Measurements from ENCODE around the gene RIPOR3. TPM values are rescaled to one million over a fixed set of nuclear protein-coding genes. Genes with fewer than 3 reads are reported as not detected.
A peak's percentile ranks its signal among the peaks of the same experiment; 100 is the strongest.
"Not testable (repeated sequence)": the region's sequence is repeated elsewhere in the genome, so short reads cannot be mapped to it uniquely, and the experiment has no call there.

The RIPOR3 gene
- total RNA-seq, 1 donor from 2014 or later, result 8.0 TPM

GRCh38 chr20:50559856-50560638, 131.3 kb downstream of the RIPOR3 start:
- intact Hi-C loops (cut with micrococcal nuclease), result no loop called here
- ATAC-seq (no peak), DNase-seq (no peak)

GRCh38 chr20:50559149-50559548, 132.2 kb downstream of the RIPOR3 start:
- intact Hi-C loops (cut with micrococcal nuclease), result no loop called here
- ATAC-seq, result no peak

GRCh38 chr20:50558483-50558925, 132.8 kb downstream of the RIPOR3 start:
- ATAC-seq, result no peak
- intact Hi-C loops (cut with micrococcal nuclease), result no loop called here

More at GRCh38 chr20:50559149-50559548, 132.2 kb downstream of the RIPOR3 start:
- no peak for DNase-seq

GRCh38 chr20:50557549-50558134, 133.7 kb downstream of the RIPOR3 start:
- DNase-seq (no peak), ATAC-seq (no peak)
- intact Hi-C loops (cut with micrococcal nuclease), result no loop called here

More at GRCh38 chr20:50558483-50558925, 132.8 kb downstream of the RIPOR3 start:
- no peak for DNase-seq

GRCh38 chr20:50555662-50556061, 135.7 kb downstream of the RIPOR3 start:
- DNase-seq (no peak), ATAC-seq (peak; percentile 36)
- intact Hi-C loops (cut with micrococcal nuclease), result no loop called here

GRCh38 chr20:50554694-50555579, 136.4 kb downstream of the RIPOR3 start:
- no peak for DNase-seq
- intact Hi-C loops (cut with micrococcal nuclease), result no loop called here
- no peak for ATAC-seq

- ATAC-seq (no peak), DNase-seq (no peak)
- intact Hi-C loops (cut with micrococcal nuclease), result no loop called here
Measured at GRCh38 chr20:50552979-50553378, 138.4 kb downstream of the RIPOR3 start.

- DNase-seq (no peak), ATAC-seq (no peak)
- intact Hi-C loops (cut with micrococcal nuclease), result no loop called here
Measured at GRCh38 chr20:50551288-50551687, 140.1 kb downstream of the RIPOR3 start.

- DNase-seq (no peak), ATAC-seq (no peak)
- intact Hi-C loops (cut with micrococcal nuclease), result no loop called here
Measured at GRCh38 chr20:50550531-50550930, 140.8 kb downstream of the RIPOR3 start.

GRCh38 chr20:50548396-50548795, 142.9 kb downstream of the RIPOR3 start:
- DNase-seq, result no peak
- ATAC-seq, result no peak
- intact Hi-C loops (cut with micrococcal nuclease), result no loop called here

- intact Hi-C loops (cut with micrococcal nuclease), result no loop called here
- no peak for DNase-seq
- ATAC-seq, result no peak
Measured at GRCh38 chr20:50547964-50548363, 143.4 kb downstream of the RIPOR3 start.

- DNase-seq (no peak), ATAC-seq (peak; percentile 66)
- intact Hi-C loops (cut with micrococcal nuclease), result no loop called here
Measured at GRCh38 chr20:50546729-50547314, 144.5 kb downstream of the RIPOR3 start.

GRCh38 chr20:50545126-50545525, 146.2 kb downstream of the RIPOR3 start:
- DNase-seq, result no peak
- intact Hi-C loops (cut with micrococcal nuclease), result no loop called here
- ATAC-seq, result no peak

- intact Hi-C loops (cut with micrococcal nuclease), result no loop called here
- DNase-seq (no peak), ATAC-seq (no peak)
Measured at GRCh38 chr20:50543326-50543725, 148.0 kb downstream of the RIPOR3 start.

GRCh38 chr20:50541606-50542041, 149.7 kb downstream of the RIPOR3 start:
- no peak for DNase-seq
- ATAC-seq, result peak; percentile 13
- intact Hi-C loops (cut with micrococcal nuclease), result no loop called here

- DNase-seq (no peak), ATAC-seq (peak; percentile 72)
- intact Hi-C loops (cut with micrococcal nuclease), result no loop called here
Measured at GRCh38 chr20:50540620-50541605, 150.4 kb downstream of the RIPOR3 start.

GRCh38 chr20:50539798-50540197, 151.5 kb downstream of the RIPOR3 start:
- ATAC-seq; DNase-seq; intact Hi-C loops (cut with micrococcal nuclease): not testable (repeated sequence)

GRCh38 chr20:50538276-50538675, 153.1 kb downstream of the RIPOR3 start:
- DNase-seq (no peak), ATAC-seq (no peak)
- intact Hi-C loops (cut with micrococcal nuclease), result no loop called here

Measured in left ventricle myocardium superior (tissue), 1 donor.